Uterus (tissue), 4 donors: ENCODE measurements around the gene RECQL5. TPM values are rescaled to one million over a fixed set of nuclear protein-coding genes. Genes with fewer than 3 reads are reported as not detected.
"Not testable (repeated sequence)": the region's sequence is repeated elsewhere in the genome, so short reads cannot be mapped to it uniquely, and the experiment has no call there.

Experiments used
- DNase-seq, 2 donors: peaks; one replicate each; pipeline ENCODE4 v3.0.0-alpha.2; 2019 to 2020
- H3K27ac ChIP-seq, 2 donors: fragments of 200-600 bp; sonication (generic); 1 replicate in 1 of 2; 2 replicates in 1 of 2; pipeline ENCODE4 v1.5.1; 2016 to 2018
- H3K27me3 ChIP-seq, 2 donors: fragments of 200-600 bp; sonication (generic); one replicate each; pipeline ENCODE4 v1.5.1; 2018 to 2019; ENCODE audit warnings: control low read depth in 1 of 2
- H3K36me3 ChIP-seq, 2 donors: fragments of 200-600 bp; sonication (generic); one replicate each; pipeline ENCODE4 v1.5.1; 2019; ENCODE audit warnings: control low read depth in 1 of 2
- H3K4me1 ChIP-seq, 2 donors: fragments of 200-600 bp; sonication (generic); one replicate each; pipeline ENCODE4 v1.5.1; 2018 to 2019; ENCODE audit warnings: control low read depth in 1 of 2
- H3K4me3 ChIP-seq, 2 donors: fragments of 200-600 bp; sonication (generic); 1 replicate in 1 of 2; 2 replicates in 1 of 2; pipeline ENCODE4 v1.5.1; 2018 to 2019; ENCODE audit warnings: mild to moderate bottlenecking in 1 of 2
- H3K9me3 ChIP-seq, 2 donors: fragments of 200-600 bp; sonication (generic); one replicate each; pipeline ENCODE4 v1.5.1; 2019; ENCODE audit warnings: control low read depth in 1 of 2
- CTCF ChIP-seq, 4 experiments: fragments of 200-600 bp in 2 of 4; fragments of 450-650 bp in 2 of 4; sonication (generic) in 2 of 4; IDR thresholded peaks; one replicate each; pipeline ENCODE4 v1.5.1; 2016 to 2019; ENCODE audit warnings: antibody characterized with exemption in 4 of 4, mild to moderate bottlenecking in 2 of 4, moderate library complexity in 1 of 4
- POLR2A ChIP-seq, 2 donors: fragments of 450-650 bp; IDR thresholded peaks; one replicate each; pipeline ENCODE4 v1.6.1; 2016; ENCODE audit warnings: antibody characterized with exemption in 2 of 2, mild to moderate bottlenecking in 1 of 2, moderate library complexity in 1 of 2
- intact Hi-C: fragments of 100-400 bp; cut with DNase I; formaldehyde crosslinking; loops from one replicate; pipeline ENCODE4 v1.15.1; 2023; ENCODE audit warnings: low total_unique reads
- total RNA-seq, 4 donors: library from RNA; depleted of rRNA in 3 of 4; stranded (reverse); fragments of >200 nt in 3 of 4; gene quantifications; one replicate each; pipeline versions ENCODE4 v1.1.0 to v1.2.4, GENCODE V29; 2014 to 2023
- donor health status: DM: yes; HTN: yes; CAD: no.

RECQL5 gene
- total RNA-seq, 4 donors from 2014 or later = 0.59 to 22.7 (median 11.9) TPM

- Histone ChIP-seq H3K36me3 (no peaks in the 10 kb centered on the region), H3K4me3 (no peak overlapping the region), H3K4me1 (no peaks in the 10 kb centered on the region), H3K9me3 (no peaks in the 10 kb centered on the region), H3K27me3 (no peaks in the 10 kb centered on the region), H3K27ac (no peak overlapping the region)
- TF ChIP-seq CTCF (IDR thresholded peaks at IDR 0.05) (no peak), POLR2A (IDR thresholded peaks at IDR 0.05) (no peak)
- DNase-seq = no peak
- intact Hi-C loops = no loop called here
Observed at GRCh38 chr17:75639771-75640555, 27.0 kb downstream of the RECQL5 start.

GRCh38 chr17:75639327-75639726 is 27.6 kb downstream of the RECQL5 start:
- Histone ChIP-seq H3K4me1 (peaks cover 0 to 1% of the 10 kb centered on the region in 2 donors), H3K9me3 (no peaks in the 10 kb centered on the region), H3K27ac (no peak overlapping the region), H3K36me3 (no peaks in the 10 kb centered on the region), H3K27me3 (no peaks in the 10 kb centered on the region), H3K4me3 (no peak overlapping the region)
- TF ChIP-seq POLR2A (IDR thresholded peaks at IDR 0.05) = no peak
- TF ChIP-seq CTCF (IDR thresholded peaks at IDR 0.05) = no peak
- DNase-seq = no peak
- intact Hi-C loops = no loop called here

- Histone ChIP-seq H3K27me3 (no peaks in the 10 kb centered on the region), H3K4me3 (no peak overlapping the region), H3K36me3 (no peaks in the 10 kb centered on the region), H3K9me3 (no peaks in the 10 kb centered on the region), H3K4me1 (peaks cover 0 to 5% of the 10 kb centered on the region in 2 donors), H3K27ac (no peak overlapping the region)
- intact Hi-C loops = no loop called here
- DNase-seq = no peak
- TF ChIP-seq POLR2A (IDR thresholded peaks at IDR 0.05) (no peak), CTCF (IDR thresholded peaks at IDR 0.05) (no peak)
Observed at GRCh38 chr17:75638893-75639292, 28.1 kb downstream of the RECQL5 start.

- H3K36me3 ChIP-seq, H3K9me3 ChIP-seq, H3K4me1 ChIP-seq, H3K27ac ChIP-seq, DNase-seq, H3K4me3 ChIP-seq, intact Hi-C loops, H3K27me3 ChIP-seq: not testable (repeated sequence)
Observed at GRCh38 chr17:75638039-75638438, 28.9 kb downstream of the RECQL5 start.

- Histone ChIP-seq H3K4me3 (no peak overlapping the region), H3K27ac (no peak overlapping the region), H3K9me3 (no peaks in the 10 kb centered on the region), H3K27me3 (no peaks in the 10 kb centered on the region), H3K36me3 (no peaks in the 10 kb centered on the region), H3K4me1 (peaks cover 0 to 8% of the 10 kb centered on the region in 2 donors)
- no peak for DNase-seq
- TF ChIP-seq CTCF (IDR thresholded peaks at IDR 0.05) = no peak
- no peak for TF ChIP-seq POLR2A (IDR thresholded peaks at IDR 0.05)
- intact Hi-C loops = no loop called here
Observed at GRCh38 chr17:75637551-75637950, 29.4 kb downstream of the RECQL5 start.
